Measurements from ENCODE around the gene CCDC40.

DNA sequence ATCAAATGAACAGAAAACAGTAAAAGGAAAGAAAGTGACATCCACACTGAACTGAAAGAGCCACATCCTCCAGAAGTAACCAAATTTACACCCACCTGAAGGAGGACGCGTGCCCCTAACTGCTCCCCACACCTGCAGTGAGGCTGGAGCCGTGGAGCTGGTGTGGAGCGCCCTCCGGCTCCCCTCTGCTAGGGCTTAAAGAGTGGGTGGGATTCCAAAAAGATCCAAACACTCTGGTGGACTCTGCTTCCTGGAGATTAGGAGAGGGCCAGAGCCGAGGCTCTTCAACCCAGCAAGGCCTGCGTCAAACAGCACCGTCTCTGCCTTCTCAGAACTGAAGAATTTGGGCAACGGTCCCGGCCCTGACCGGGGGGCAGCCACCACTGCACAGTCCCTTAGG, 15.2 kb downstream of the CCDC40 start:
- TF ChIP-seq, protein P1, sequence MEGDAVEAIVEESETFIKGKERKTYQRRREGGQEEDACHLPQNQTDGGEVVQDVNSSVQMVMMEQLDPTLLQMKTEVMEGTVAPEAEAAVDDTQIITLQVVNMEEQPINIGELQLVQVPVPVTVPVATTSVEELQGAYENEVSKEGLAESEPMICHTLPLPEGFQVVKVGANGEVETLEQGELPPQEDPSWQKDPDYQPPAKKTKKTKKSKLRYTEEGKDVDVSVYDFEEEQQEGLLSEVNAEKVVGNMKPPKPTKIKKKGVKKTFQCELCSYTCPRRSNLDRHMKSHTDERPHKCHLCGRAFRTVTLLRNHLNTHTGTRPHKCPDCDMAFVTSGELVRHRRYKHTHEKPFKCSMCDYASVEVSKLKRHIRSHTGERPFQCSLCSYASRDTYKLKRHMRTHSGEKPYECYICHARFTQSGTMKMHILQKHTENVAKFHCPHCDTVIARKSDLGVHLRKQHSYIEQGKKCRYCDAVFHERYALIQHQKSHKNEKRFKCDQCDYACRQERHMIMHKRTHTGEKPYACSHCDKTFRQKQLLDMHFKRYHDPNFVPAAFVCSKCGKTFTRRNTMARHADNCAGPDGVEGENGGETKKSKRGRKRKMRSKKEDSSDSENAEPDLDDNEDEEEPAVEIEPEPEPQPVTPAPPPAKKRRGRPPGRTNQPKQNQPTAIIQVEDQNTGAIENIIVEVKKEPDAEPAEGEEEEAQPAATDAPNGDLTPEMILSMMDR (IDR thresholded peaks at IDR 0.05), result no peak
- TF ChIP-seq POLR2A (IDR thresholded peaks at IDR 0.05), result no peak

Data from thyroid gland (tissue), 4 donors.